NCI-H146 (cell line): ENCODE data around the gene TBXT.

Experiments used
- DNase-seq: peaks from one replicate; lab custom pipeline; 2025; lab: John Stamatoyannopoulos, UW

The TBXT gene

DNA sequence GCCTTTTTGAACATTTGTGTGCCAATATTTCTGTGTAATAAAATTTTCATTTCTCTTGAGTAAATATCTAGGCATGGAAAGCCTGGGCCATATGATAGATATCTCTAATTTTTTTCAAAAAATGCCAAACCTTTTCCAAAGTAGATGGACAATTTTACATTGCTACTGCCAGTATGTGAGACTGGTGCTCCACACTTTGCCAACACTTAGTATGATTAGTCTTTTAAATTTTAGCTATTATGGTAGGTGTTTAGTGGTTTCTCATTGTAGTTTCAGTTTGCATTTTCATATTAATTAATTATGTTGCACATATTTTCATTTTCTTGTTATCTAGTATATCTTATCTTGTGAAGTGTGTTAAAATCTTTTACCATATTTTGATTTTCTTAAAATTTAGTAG, 52.0 kb downstream of the TBXT start:
- no peak for DNase-seq

DNA sequence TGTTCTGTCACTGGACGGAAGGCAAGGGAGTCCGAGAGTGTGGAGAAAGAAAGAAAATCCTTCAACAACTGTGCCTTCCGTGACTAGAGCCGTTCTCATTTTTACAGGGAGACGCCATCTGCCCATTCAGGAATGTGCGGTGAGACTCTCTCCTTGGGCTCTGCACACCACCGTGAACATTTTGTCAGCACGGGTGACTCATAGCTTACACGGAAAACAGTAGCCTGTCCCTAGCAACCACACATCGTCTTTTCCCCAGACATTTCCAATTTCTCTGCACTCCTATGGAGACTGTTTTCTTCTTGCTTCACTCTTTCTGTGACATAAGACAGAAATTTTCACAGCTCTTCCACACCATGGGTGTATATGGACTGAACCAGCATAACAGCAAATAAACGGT, 55.1 kb downstream of the TBXT start:
- no peak for DNase-seq

DNA sequence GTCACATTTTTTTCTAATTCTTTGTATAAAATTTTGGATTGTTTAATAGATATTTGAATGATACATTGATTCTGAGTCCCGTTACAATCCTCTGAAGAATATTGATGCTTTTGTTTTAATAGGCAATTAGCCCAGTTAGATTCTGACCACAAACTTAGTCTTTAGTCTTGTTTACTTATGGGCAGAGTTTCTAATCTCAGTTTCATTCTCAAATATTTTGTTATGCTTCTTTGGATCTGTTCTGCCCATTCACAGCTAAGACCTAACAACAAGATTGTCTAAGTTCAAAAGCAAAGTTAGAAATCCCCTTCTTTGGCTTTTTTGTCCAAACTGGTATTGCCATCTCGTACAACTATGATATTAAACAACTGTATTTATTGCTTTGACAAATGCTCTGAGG, 58.0 kb downstream of the TBXT start:
- DNase-seq = no peak
